ELR (cell line): ENCODE results near the gene ELOVL7.
"Not testable (repeated sequence)": the region's sequence is repeated elsewhere in the genome, so short reads cannot be mapped to it uniquely, and the experiment has no call there.

Experiments
- DNase-seq: peaks from one replicate; pipeline ENCODE4 v3.0.0-alpha.2; 2015; ENCODE audit warnings: low read depth

Gene ELOVL7

DNA sequence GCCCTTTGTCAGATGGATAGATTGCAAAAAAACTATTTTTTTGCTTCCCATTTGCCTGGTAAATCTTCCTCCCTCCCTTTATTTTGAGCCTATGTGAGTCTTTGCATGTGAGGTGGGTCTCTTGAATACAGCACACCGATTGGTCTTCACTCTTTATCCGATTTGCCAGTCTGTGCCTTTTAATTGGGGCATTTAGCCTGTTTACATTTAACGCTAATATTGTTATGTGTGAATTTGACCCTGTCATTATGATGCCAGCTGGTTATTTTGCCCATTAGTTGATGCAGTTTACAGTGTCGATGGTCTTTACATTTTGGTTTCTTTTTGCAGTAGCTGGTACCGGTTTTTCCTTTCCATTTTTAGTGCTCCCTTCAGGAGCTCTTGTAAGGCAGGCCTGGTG is 131.1 kb downstream of the ELOVL7 start:
- no peak for DNase-seq

DNA sequence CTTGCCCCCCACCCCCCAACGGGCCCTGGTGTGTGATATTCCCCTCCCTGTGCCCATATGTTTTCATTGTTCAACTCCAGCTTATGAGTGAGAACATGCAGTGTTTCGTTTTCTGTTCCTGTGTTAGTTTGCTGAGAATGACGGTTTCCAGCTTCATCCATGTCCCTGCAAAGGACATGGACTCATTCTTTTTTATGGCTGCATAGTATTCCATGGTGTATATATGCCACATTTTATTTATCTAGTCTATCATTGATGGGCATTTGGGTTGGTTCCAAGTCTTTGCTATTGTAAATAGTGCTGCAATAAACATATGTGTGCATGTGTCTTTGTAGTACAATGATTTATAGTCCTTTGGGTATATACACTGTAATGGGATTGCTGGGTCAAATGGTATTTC is 132.2 kb downstream of the ELOVL7 start:
- DNase-seq: not testable (repeated sequence)

DNA sequence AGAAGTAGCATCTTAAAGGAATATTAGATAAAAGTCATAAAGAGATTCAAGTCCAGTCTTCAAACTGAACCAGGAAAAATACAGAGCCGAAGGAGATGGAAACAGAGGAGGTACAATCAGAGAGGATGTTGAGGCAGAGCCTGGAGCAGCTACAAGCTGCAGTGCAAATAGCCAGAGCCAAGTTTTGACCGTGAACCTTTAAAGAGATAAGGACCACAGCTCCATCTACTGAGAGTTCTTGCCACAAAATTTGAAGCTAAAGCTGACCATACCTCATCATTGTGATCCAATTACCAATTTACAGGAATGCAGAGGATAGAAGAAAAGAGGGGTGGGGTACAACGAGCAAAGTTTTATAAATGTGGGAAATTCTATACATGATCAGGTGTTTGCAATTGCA is 133.7 kb downstream of the ELOVL7 start:
- DNase-seq: no peak

- DNase-seq: no peak
Observed at GRCh38 chr5:60705144-60705543, 138.9 kb downstream of the ELOVL7 start.

DNA sequence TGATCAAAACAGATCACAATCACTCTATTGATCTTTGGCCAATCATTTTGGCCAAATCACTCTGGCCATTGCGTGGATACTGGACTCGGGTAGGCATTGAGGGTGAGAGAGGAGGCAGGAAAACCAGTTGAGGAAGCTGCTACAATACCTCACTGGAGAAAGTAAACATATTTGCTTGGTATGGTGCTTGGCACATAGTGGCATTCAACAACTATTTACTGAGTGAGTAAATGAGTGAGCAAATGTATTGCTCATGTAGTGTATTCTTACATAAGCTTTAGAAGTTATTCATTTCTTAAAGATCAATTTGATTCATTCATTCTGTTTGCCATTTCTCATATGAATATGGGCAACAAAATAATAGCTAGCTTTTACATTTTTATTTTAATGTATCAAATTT is 140.1 kb downstream of the ELOVL7 start:
- no peak for DNase-seq
